Measurements from ENCODE around the gene ACVR2B. TPM values are rescaled to one million over a fixed set of nuclear protein-coding genes. Genes with fewer than 3 reads are reported as not detected.

Gene ACVR2B
- total and polyA plus RNA-seq, 7 donors, result 0.59 to 11.9 (median 3.4) TPM

DNA sequence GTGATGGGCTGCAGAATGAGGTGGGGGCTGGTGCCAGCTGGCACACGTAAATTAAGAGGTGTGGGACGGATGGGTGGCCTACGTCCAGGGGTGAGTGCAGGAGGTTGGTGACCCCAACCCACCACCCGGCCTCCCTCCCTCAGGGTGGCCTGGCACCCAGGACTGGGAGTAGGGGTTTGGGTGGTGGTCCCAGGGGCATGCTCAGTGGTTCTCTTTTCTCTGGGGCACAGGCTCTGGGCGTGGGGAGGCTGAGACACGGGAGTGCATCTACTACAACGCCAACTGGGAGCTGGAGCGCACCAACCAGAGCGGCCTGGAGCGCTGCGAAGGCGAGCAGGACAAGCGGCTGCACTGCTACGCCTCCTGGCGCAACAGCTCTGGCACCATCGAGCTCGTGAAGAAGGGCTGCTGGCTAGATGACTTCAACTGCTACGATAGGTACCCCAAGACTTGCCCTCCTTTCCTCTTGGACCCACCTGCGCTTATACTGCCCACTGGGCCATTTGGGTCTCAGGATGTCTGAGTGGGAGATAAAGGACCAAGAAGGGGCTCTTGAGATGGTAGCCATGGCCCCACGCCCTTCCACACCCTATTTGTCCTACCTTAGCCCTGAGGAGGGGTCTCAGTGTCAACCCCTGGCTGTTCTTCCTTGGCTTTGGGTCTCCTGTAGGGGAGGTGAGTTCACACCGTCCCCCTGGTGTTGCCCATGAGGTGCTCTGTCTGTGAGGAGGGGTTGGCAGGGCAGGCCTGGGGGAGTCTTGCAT is 23.5 kb downstream of the ACVR2B start:
- peaks cover 23% of the 10 kb centered on the region for H3K4me1 ChIP-seq
- H3K27ac ChIP-seq, result no peak overlapping the region
- no peak for ATAC-seq
- intact Hi-C loops (cut with DNase I), result loop anchor here (5.0 to 10.0 kb wide), 4 partner anchors 82 to 352 kb away; partner anchors contain the start of genes ACAA1 (in 1 of the 2) and MYD88 (in 1 of the 2)
- 87 to 92% (median 89%) methylated on average over 21 of the region's 21 CpGs for WGBS, 3 donors
- H3K9me3 ChIP-seq, result no peaks in the 10 kb centered on the region
- no peak overlapping the region for H3K4me3 ChIP-seq
- H3K27me3 ChIP-seq (ENCODE audit: insufficient read depth in 3 of 3, low read length in 2 of 3), result no peaks in the 10 kb centered on the region
- DNase-seq, result no peak
- TF ChIP-seq, protein P1, sequence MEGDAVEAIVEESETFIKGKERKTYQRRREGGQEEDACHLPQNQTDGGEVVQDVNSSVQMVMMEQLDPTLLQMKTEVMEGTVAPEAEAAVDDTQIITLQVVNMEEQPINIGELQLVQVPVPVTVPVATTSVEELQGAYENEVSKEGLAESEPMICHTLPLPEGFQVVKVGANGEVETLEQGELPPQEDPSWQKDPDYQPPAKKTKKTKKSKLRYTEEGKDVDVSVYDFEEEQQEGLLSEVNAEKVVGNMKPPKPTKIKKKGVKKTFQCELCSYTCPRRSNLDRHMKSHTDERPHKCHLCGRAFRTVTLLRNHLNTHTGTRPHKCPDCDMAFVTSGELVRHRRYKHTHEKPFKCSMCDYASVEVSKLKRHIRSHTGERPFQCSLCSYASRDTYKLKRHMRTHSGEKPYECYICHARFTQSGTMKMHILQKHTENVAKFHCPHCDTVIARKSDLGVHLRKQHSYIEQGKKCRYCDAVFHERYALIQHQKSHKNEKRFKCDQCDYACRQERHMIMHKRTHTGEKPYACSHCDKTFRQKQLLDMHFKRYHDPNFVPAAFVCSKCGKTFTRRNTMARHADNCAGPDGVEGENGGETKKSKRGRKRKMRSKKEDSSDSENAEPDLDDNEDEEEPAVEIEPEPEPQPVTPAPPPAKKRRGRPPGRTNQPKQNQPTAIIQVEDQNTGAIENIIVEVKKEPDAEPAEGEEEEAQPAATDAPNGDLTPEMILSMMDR (IDR thresholded peaks at IDR 0.05), result no peak
- peaks cover 0 to 43% of the 10 kb centered on the region in 2 donors for H3K36me3 ChIP-seq (ENCODE audit: insufficient read depth in 1 of 2, low read depth in 1 of 2)

DNA sequence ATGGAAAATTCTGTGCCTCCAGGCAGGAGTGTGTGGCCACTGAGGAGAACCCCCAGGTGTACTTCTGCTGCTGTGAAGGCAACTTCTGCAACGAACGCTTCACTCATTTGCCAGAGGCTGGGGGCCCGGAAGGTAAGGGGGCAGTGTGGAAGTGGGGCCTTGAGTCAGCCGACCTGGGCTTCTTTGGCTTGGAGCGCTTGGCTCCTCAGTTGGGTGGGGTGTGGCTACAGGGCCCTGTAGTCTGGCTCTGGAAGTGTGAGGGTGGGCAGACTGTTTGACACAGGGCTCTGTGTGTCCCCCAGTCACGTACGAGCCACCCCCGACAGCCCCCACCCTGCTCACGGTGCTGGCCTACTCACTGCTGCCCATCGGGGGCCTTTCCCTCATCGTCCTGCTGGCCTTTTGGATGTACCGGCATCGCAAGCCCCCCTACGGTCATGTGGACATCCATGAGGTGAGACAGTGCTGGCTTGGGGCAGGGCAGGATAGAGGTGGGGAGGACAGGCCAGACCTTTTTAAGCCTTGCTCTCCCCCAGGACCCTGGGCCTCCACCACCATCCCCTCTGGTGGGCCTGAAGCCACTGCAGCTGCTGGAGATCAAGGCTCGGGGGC is 24.3 kb downstream of the ACVR2B start:
- TF ChIP-seq, protein P1 (IDR thresholded peaks at IDR 0.05), result no peak
- 81 to 86% (median 83%) methylated on average over 15 of the region's 15 CpGs for WGBS, 3 donors
- Histone ChIP-seq H3K27me3 (ENCODE audit: insufficient read depth in 3 of 3, low read length in 2 of 3) (no peaks in the 10 kb centered on the region), H3K4me3 (no peak overlapping the region), H3K9me3 (no peaks in the 10 kb centered on the region), H3K36me3 (ENCODE audit: insufficient read depth in 1 of 2, low read depth in 1 of 2) (peaks cover 0 to 50% of the 10 kb centered on the region in 2 donors), H3K27ac (no peak overlapping the region), H3K4me1 (peaks cover 16% of the 10 kb centered on the region)
- ATAC-seq, result no peak
- intact Hi-C loops (cut with DNase I), result loop anchor here (2.0 to 10.0 kb wide), 5 partner anchors 83 to 353 kb away; partner anchors contain the start of genes XYLB (in 2 of the 2), ACAA1 (in 1 of the 2) and MYD88 (in 1 of the 2)
- DNase-seq, result no peak

DNA sequence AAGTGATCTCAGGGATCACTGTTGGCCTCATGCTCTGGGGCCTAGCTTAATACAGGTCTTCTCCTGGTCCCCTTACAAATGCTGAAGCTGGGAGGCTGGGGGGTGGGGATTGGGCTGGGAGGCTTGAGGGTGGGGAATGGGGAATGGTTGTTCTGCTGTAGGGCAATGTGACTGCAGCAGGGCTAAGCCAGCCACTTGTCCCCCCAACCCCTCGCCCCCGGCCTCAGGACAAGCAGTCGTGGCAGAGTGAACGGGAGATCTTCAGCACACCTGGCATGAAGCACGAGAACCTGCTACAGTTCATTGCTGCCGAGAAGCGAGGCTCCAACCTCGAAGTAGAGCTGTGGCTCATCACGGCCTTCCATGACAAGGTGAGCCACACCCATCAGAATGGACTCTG is 25.2 kb downstream of the ACVR2B start:
- no peak for DNase-seq
- no peak overlapping the region for H3K27ac ChIP-seq
- peaks cover 6% of the 10 kb centered on the region for H3K4me1 ChIP-seq
- no peak for ATAC-seq
- no peaks in the 10 kb centered on the region for H3K9me3 ChIP-seq
- TF ChIP-seq, protein P1 (IDR thresholded peaks at IDR 0.05), result no peak
- no peaks in the 10 kb centered on the region for H3K27me3 ChIP-seq (ENCODE audit: insufficient read depth in 3 of 3, low read length in 2 of 3)
- no peak overlapping the region for H3K4me3 ChIP-seq
- intact Hi-C loops (cut with DNase I), result loop anchor here (2.0 to 10.0 kb wide), 5 partner anchors 84 to 354 kb away; partner anchors contain the start of genes XYLB (in 2 of the 2), ACAA1 (in 1 of the 2) and MYD88 (in 1 of the 2)
- WGBS, 3 donors, result 82 to 89% (median 84%) methylated on average over 9 of the region's 9 CpGs
- H3K36me3 ChIP-seq (ENCODE audit: insufficient read depth in 1 of 2, low read depth in 1 of 2), result peaks cover 0 to 60% of the 10 kb centered on the region in 2 donors

DNA sequence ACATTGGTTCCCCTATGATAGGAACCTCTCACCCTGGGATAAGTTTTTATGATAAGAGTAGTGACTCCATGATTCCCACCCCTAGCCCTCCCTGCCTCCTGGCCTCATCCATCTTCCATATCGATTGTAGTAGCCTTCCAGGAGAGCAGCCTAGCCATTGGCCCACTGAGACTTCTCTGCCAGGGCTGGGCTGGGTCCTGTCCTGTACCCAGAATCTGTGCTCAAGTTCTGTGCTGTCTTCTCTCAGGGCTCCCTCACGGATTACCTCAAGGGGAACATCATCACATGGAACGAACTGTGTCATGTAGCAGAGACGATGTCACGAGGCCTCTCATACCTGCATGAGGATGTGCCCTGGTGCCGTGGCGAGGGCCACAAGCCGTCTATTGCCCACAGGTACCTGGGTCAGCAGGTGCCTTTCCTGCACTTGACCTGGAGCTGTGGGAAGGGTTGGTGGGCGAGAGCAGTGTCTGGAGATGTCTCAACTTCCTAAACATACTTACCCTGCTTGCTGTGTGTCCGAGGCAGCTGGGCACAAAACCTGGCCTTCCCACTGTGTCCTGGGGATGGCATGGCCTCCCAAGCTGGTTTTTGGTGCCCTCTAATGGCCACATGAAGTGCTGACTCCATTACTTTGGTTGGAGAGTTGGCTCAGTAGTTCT is 25.9 kb downstream of the ACVR2B start:
- Histone ChIP-seq H3K9me3 (no peaks in the 10 kb centered on the region), H3K27me3 (ENCODE audit: insufficient read depth in 3 of 3, low read length in 2 of 3) (no peaks in the 10 kb centered on the region), H3K36me3 (ENCODE audit: insufficient read depth in 1 of 2, low read depth in 1 of 2) (peaks cover 0 to 67% of the 10 kb centered on the region in 2 donors), H3K27ac (no peak overlapping the region), H3K4me1 (peaks cover 4% of the 10 kb centered on the region), H3K4me3 (no peak overlapping the region)
- ATAC-seq, result peak; percentile 88 to 98 (median 92)
- intact Hi-C loops (cut with DNase I), result loop anchor here (2.0 to 10.0 kb wide), 5 partner anchors 85 to 355 kb away; partner anchors contain the start of genes XYLB (in 2 of the 2), ACAA1 (in 1 of the 2) and MYD88 (in 1 of the 2)
- 57 to 77% (median 61%) methylated on average over 10 of the region's 10 CpGs for WGBS, 3 donors
- peak; percentile 66 to 79 for DNase-seq
- TF ChIP-seq, protein P1 (IDR thresholded peaks at IDR 0.05), result peak; percentile 90

Data from psoas muscle (tissue), 8 donors.